ENCODE measurements around the gene SEC16B. TPM values are rescaled to one million over a fixed set of nuclear protein-coding genes. Genes with fewer than 3 reads are reported as not detected.

Gene SEC16B
- total RNA-seq, 2 donors from 2014 or later = 0.90 to 1.7 TPM

DNA sequence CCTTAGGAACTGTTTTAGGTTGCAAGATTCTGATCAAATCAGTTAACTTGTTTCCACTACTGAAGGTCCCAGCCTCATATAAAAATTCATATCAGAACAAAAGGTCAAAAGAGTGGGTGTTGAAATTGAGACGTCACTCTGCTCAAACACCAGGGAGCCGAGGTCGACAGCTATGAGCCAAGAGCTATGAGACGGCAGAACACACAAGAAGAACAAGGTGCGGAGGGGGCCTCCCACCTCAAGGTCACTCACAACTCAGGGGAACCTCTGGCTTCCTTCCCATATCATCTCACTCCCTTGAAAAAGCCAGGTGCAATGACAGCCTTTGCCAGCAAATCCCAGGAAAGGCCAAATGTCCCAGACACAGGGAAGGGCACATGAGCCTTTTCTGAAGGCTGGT is 749 bp downstream of the SEC16B start:
- Mint-ChIP-seq H3K36me3 (ENCODE audit: low read depth) (no peaks in the 10 kb centered on the region), H3K4me3 (no peak overlapping the region), H3K27me3 (ENCODE audit: insufficient read depth) (no peaks in the 10 kb centered on the region), H3K4me1 (no peaks in the 10 kb centered on the region), H3K27ac (no peak overlapping the region), H3K9me3 (no peaks in the 10 kb centered on the region)
- Histone ChIP-seq H3K9ac (ENCODE audit: extremely low read depth, low read length, poor library complexity, severe bottlenecking) (no peak overlapping the region), H3K27ac (ENCODE audit: low read depth, low read length) (no peak overlapping the region), H3K4me1 (ENCODE audit: control insufficient read depth, insufficient read depth, low read length) (no peaks in the 10 kb centered on the region), H3K27me3 (ENCODE audit: control insufficient read depth, insufficient read depth, low read length, poor library complexity, severe bottlenecking) (no peaks in the 10 kb centered on the region), H3K9me3 (ENCODE audit: control insufficient read depth, low read length) (no peaks in the 10 kb centered on the region), H3K4me3 (ENCODE audit: low read length) (no peak overlapping the region), H3K36me3 (ENCODE audit: control insufficient read depth, insufficient read depth, low read length) (no peaks in the 10 kb centered on the region)
- WGBS, 2 experiments (ENCODE audit: insufficient coverage in 1 of 2, insufficient read length in 1 of 2) = 83 to 90% methylated on average over 4 to 5 of the region's 5 CpGs
- no peak for TF ChIP-seq CTCF (conservative IDR thresholded peaks at IDR 0.05)
- DNase-seq = no peak

- Mint-ChIP-seq H3K36me3 (ENCODE audit: low read depth) (no peaks in the 10 kb centered on the region), H3K9me3 (no peaks in the 10 kb centered on the region), H3K4me1 (peaks cover 3% of the 10 kb centered on the region), H3K4me3 (no peak overlapping the region), H3K27me3 (ENCODE audit: insufficient read depth) (no peaks in the 10 kb centered on the region), H3K27ac (no peak overlapping the region)
- Histone ChIP-seq H3K27me3 (ENCODE audit: control insufficient read depth, insufficient read depth, low read length, poor library complexity, severe bottlenecking) (no peaks in the 10 kb centered on the region), H3K36me3 (ENCODE audit: control insufficient read depth, insufficient read depth, low read length) (no peaks in the 10 kb centered on the region), H3K9me3 (ENCODE audit: control insufficient read depth, low read length) (no peaks in the 10 kb centered on the region), H3K4me1 (ENCODE audit: control insufficient read depth, insufficient read depth, low read length) (no peaks in the 10 kb centered on the region), H3K27ac (ENCODE audit: low read depth, low read length) (no peak overlapping the region), H3K4me3 (ENCODE audit: low read length) (no peak overlapping the region), H3K9ac (ENCODE audit: extremely low read depth, low read length, poor library complexity, severe bottlenecking) (no peak overlapping the region)
- 95 to 100% methylated on average over 1 of the region's 2 CpGs for WGBS, 2 experiments (ENCODE audit: insufficient coverage in 1 of 2, insufficient read length in 1 of 2)
- TF ChIP-seq CTCF (conservative IDR thresholded peaks at IDR 0.05) = no peak
- no peak for DNase-seq
Measured at GRCh38 chr1:177966199-177966598, 3.7 kb downstream of the SEC16B start.

GRCh38 chr1:177965293-177965692 is 4.6 kb downstream of the SEC16B start:
- no peak overlapping the region for H3K4me3 Mint-ChIP-seq
- no peak for TF ChIP-seq CTCF (conservative IDR thresholded peaks at IDR 0.05)
- Histone ChIP-seq H3K4me1 (ENCODE audit: control insufficient read depth, insufficient read depth, low read length) (no peaks in the 10 kb centered on the region), H3K9ac (ENCODE audit: extremely low read depth, low read length, poor library complexity, severe bottlenecking) (no peak overlapping the region), H3K36me3 (ENCODE audit: control insufficient read depth, insufficient read depth, low read length) (no peaks in the 10 kb centered on the region), H3K27me3 (ENCODE audit: control insufficient read depth, insufficient read depth, low read length, poor library complexity, severe bottlenecking) (no peaks in the 10 kb centered on the region), H3K27ac (ENCODE audit: low read depth, low read length) (no peak overlapping the region), H3K9me3 (ENCODE audit: control insufficient read depth, low read length) (no peaks in the 10 kb centered on the region), H3K4me3 (ENCODE audit: low read length) (no peak overlapping the region)
- DNase-seq = no peak
- H3K27me3 Mint-ChIP-seq (ENCODE audit: insufficient read depth) = no peaks in the 10 kb centered on the region
- no peaks in the 10 kb centered on the region for H3K36me3 Mint-ChIP-seq (ENCODE audit: low read depth)
- peaks cover 3% of the 10 kb centered on the region for H3K4me1 Mint-ChIP-seq
- no peak overlapping the region for H3K27ac Mint-ChIP-seq
- WGBS, 2 experiments (ENCODE audit: insufficient coverage in 1 of 2, insufficient read length in 1 of 2) = 96 to 100% methylated on average over 1 to 4 of the region's 4 CpGs
- H3K9me3 Mint-ChIP-seq = no peaks in the 10 kb centered on the region

All from endodermal cell (in vitro differentiated cells).